ENCODE measurements around the gene FGD3.

- TF ChIP-seq YY1 (IDR thresholded peaks at IDR 0.05; ENCODE audit: insufficient read depth, insufficient read length): no peak
- no peak for TF ChIP-seq SUZ12 (IDR thresholded peaks at IDR 0.05; ENCODE audit: extremely low read depth, insufficient read depth, insufficient read length)
Observed at GRCh38 chr9:93079371-93079770, 132.0 kb downstream of the FGD3 start.
